Natural killer cell (primary cell): Measurements from ENCODE around the gene MEF2B. TPM values are rescaled to one million over a fixed set of nuclear protein-coding genes. Genes with fewer than 3 reads are reported as not detected.

Experiments
- ATAC-seq, 3 donors: fragments of 150-1000 bp in 2 of 3; fragments of 200-7000 bp in 1 of 3; cut with Tn5 transposase; 1 replicate in 1 of 3; 2 replicates in 2 of 3; pipeline ENCODE4 v1.10.0; 2021; ENCODE audit warnings: mild to moderate bottlenecking in 2 of 3, moderate library complexity in 2 of 3
- DNase-seq, 2 donors: peaks; one replicate each; pipeline versions ENCODE4 v3.0.0 to v3.0.0-alpha.2; 2013 to 2021; ENCODE audit warnings: mixed read lengths in 1 of 2
- H3K27ac ChIP-seq: one replicate; pipeline ENCODE4 v1.5.1; 2013; ENCODE audit warnings: mild to moderate bottlenecking, low read length
- H3K27me3 ChIP-seq: one replicate; pipeline ENCODE4 v1.6.1; 2013; ENCODE audit warnings: low read length; ENCODE audit not compliant: control insufficient read depth, insufficient read depth
- H3K36me3 ChIP-seq: one replicate; pipeline ENCODE4 v1.6.1; 2013; ENCODE audit warnings: low read length; ENCODE audit not compliant: control insufficient read depth, insufficient read depth
- H3K4me1 ChIP-seq: one replicate; pipeline ENCODE4 v1.6.1; 2013; ENCODE audit warnings: low read length; ENCODE audit not compliant: control insufficient read depth, insufficient read depth
- H3K4me3 ChIP-seq: one replicate; pipeline ENCODE4 v1.5.1; 2013; ENCODE audit warnings: low read length
- H3K9me3 ChIP-seq: one replicate; pipeline ENCODE4 v1.6.1; 2013; ENCODE audit warnings: low read length; ENCODE audit not compliant: control insufficient read depth, insufficient read depth
- H3K27ac Mint-ChIP-seq, 2 donors: one replicate each; pipeline ENCODE4 v1.8.0; 2022; ENCODE audit warnings: mild to moderate bottlenecking in 2 of 2, mixed read lengths in 2 of 2, moderate library complexity in 1 of 2
- H3K27me3 Mint-ChIP-seq, 2 donors: one replicate each; pipeline ENCODE4 v1.8.0; 2022; ENCODE audit warnings: low read depth in 2 of 2, mixed read lengths in 2 of 2
- H3K36me3 Mint-ChIP-seq: one replicate; pipeline ENCODE4 v1.8.0; 2022; ENCODE audit warnings: mixed read lengths
- H3K4me1 Mint-ChIP-seq, 2 donors: one replicate each; pipeline ENCODE4 v1.8.0; 2022; ENCODE audit warnings: mixed read lengths in 2 of 2
- H3K4me3 Mint-ChIP-seq: one replicate; pipeline ENCODE4 v1.8.0; 2022; ENCODE audit warnings: mild to moderate bottlenecking, moderate library complexity, mixed read lengths
- H3K9me3 Mint-ChIP-seq, 2 donors: one replicate each; pipeline ENCODE4 v1.8.0; 2022; ENCODE audit warnings: mixed read lengths in 2 of 2
- WGBS: methylation state at CpG from one replicate; pipeline ENCODE4 v1.1.7; 2013; ENCODE audit warnings: missing lambda C conversion rate; ENCODE audit not compliant: insufficient coverage; 5-methylcytosine and 5-hydroxymethylcytosine counted together
- intact Hi-C: fragments of 100-400 bp; cut with micrococcal nuclease; formaldehyde crosslinking; loops from one replicate; pipeline ENCODE4 v1.14.2; 2022
- total RNA-seq, 4 donors: library from RNA; stranded (reverse); fragments of 120-200 nt in 1 of 4; gene quantifications; one replicate each; pipeline versions ENCODE4 v1.2.3 to v1.2.4, GENCODE V29; 2013 to 2022
- TF ChIP-seq, protein P1 (sequence below): fragments of 200-600 bp; IDR thresholded peaks from one replicate; pipeline ENCODE4 v1.8.0; 2022; ENCODE audit warnings: antibody characterized with exemption

MEF2B gene
- total RNA-seq, 3 donors from 2014 or later (not counting 1 experiment from before 2014, with no cell fraction given), result 4.7 to 7.0 (median 5.6) TPM

DNA sequence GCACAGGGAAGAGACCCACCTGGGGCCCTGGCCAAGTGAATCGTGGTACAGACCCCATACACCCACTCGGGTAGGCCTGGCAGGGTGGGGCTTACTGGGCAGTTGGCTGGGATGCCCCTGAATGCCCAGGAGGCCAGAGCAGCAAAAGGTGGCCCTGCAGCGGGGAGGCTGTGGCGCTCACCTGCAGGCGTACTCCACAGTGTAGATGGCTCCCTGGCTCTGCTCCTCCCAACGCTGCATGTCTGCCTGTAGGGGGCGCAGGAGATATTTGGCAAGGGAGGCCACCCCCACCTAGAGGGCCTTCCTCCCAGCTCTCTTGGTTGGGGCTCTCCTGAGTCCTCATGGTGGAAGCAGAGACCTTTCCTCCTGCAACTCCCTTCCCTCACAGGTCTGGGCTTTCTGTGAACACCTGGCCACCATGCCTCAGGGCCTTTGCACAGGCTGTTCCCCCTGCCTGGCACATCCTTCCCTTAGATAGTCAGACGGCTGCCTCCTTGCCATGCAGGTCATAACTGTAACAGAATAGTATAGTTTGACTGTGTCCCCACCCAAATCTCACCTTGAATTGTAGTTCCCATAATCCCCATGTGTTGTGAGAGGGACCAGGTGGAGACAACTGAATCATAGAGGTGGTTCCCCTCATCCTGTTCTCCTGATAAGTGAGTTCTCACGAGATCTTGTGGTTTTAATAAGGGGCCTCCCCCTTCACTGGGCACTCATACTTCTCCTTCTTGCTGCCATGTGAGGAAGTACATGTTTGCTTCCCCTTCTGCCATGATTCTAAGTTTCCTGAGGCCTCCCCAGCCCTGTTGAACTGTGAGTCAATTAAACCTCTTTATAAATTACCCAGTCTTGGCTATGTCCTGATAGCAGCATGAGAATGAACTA is 16.0 kb upstream of the MEF2B start:
- WGBS, result 82% methylated on average over 8 of the region's 9 CpGs
- DNase-seq, result peak; percentile 36 to 81
- TF ChIP-seq, protein P1, sequence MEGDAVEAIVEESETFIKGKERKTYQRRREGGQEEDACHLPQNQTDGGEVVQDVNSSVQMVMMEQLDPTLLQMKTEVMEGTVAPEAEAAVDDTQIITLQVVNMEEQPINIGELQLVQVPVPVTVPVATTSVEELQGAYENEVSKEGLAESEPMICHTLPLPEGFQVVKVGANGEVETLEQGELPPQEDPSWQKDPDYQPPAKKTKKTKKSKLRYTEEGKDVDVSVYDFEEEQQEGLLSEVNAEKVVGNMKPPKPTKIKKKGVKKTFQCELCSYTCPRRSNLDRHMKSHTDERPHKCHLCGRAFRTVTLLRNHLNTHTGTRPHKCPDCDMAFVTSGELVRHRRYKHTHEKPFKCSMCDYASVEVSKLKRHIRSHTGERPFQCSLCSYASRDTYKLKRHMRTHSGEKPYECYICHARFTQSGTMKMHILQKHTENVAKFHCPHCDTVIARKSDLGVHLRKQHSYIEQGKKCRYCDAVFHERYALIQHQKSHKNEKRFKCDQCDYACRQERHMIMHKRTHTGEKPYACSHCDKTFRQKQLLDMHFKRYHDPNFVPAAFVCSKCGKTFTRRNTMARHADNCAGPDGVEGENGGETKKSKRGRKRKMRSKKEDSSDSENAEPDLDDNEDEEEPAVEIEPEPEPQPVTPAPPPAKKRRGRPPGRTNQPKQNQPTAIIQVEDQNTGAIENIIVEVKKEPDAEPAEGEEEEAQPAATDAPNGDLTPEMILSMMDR, result peak; percentile 63
- peaks cover 22% of the 10 kb centered on the region for H3K4me1 ChIP-seq
- peaks cover 26% of the 10 kb centered on the region for H3K36me3 ChIP-seq
- Mint-ChIP-seq H3K27ac (peak overlapping the region in 1 of 2 donors; percentile 23), H3K4me3 (no peak overlapping the region), H3K9me3 (no peaks in the 10 kb centered on the region), H3K4me1 (peaks cover 28 to 35% of the 10 kb centered on the region in 2 donors), H3K36me3 (peaks cover 5% of the 10 kb centered on the region), H3K27me3 (no peaks in the 10 kb centered on the region)
- intact Hi-C loops, result no loop called here
- no peaks in the 10 kb centered on the region for H3K9me3 ChIP-seq
- no peaks in the 10 kb centered on the region for H3K27me3 ChIP-seq
- H3K4me3 ChIP-seq, result no peak overlapping the region
- ATAC-seq, result peak; percentile 61 to 91 (median 83)
- no peak overlapping the region for H3K27ac ChIP-seq

DNA sequence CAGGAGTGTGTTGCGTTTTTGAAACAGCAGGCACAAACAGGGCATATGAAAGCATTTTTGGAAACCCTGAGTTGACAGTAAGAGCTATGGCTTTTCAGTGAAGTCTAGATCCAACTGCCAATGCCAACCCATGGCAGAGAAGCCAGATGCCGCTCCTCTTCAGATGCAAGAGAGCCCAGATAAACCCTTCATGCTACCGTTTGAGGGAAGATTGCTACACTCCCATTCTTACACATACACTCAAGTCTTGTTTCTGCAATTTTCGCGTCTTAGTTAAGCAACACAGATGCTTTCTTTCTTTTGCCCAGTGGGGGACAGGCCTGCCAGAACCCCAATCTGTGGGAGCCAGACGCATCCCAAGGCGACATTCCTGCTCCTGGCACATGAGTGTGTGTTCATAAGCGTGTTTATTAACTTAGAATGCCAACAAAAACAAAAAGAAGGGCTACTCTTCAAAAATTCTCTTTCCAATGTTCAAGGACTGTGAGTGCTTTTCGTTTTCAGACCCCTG is 11.5 kb upstream of the MEF2B start:
- no peaks in the 10 kb centered on the region for H3K27me3 Mint-ChIP-seq
- TF ChIP-seq, protein P1, result no peak
- Histone ChIP-seq H3K27me3 (no peaks in the 10 kb centered on the region), H3K36me3 (peaks cover 43% of the 10 kb centered on the region), H3K4me3 (no peak overlapping the region), H3K4me1 (peaks cover 10% of the 10 kb centered on the region), H3K9me3 (no peaks in the 10 kb centered on the region), H3K27ac (no peak overlapping the region)
- peaks cover 5% of the 10 kb centered on the region for H3K36me3 Mint-ChIP-seq
- intact Hi-C loops, result no loop called here
- no peak for ATAC-seq
- no peak overlapping the region for H3K4me3 Mint-ChIP-seq
- no peak overlapping the region for H3K27ac Mint-ChIP-seq
- H3K4me1 Mint-ChIP-seq, result peaks cover 7 to 19% of the 10 kb centered on the region in 2 donors
- no peak for DNase-seq
- no peaks in the 10 kb centered on the region for H3K9me3 Mint-ChIP-seq
- WGBS, result 97% methylated on average over 9 of the region's 9 CpGs

DNA sequence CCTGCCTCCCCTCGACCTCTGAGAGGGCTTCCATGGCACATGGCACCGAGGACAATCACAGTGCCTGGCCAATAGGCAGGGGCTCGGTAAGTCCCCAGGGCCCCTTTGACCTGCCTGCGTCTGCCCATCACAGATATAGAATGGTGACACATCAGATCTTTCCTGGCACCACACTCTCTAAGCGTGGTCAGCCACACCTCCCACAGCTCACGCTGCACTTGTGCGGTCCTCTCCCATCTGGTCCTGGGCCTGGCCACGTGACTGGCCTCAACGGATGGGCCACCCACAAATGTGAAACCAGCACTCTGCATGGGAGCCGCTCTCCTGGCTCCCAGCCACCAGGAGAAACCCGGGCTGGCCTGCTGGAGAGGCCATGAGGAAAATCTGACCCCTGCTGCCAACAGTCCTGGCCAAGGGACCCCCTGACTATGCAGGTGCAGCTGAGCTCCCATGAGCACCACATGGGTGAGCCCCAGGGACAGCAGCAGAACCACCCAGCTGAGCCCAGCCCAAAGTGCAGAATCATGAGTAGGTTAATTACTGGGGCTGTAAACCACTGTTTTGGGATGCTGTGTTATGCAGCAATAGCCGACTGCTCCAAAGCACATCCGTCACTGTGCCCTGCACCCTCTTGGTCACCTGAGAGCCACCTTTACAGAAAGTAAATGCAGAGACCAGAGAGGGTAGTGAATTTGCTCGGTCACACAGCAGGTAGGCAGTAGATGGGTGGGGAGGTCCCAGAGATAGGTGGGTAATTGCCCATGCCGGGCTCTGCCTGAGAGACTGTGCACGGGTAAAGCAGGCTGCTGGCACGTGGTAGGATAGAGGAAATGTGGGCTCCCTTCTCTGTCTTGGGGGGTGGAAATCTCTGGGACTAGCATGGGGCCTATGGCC is 9.7 kb upstream of the MEF2B start:
- TF ChIP-seq, protein P1, result no peak
- Histone ChIP-seq H3K27me3 (no peaks in the 10 kb centered on the region), H3K4me3 (no peak overlapping the region), H3K4me1 (peaks cover 14% of the 10 kb centered on the region), H3K27ac (no peak overlapping the region), H3K36me3 (peaks cover 38% of the 10 kb centered on the region), H3K9me3 (no peaks in the 10 kb centered on the region)
- ATAC-seq, result peak in 2 of 3 donors; percentile 23 to 24
- Mint-ChIP-seq H3K9me3 (no peaks in the 10 kb centered on the region), H3K4me1 (peaks cover 0 to 13% of the 10 kb centered on the region in 2 donors), H3K27me3 (no peaks in the 10 kb centered on the region), H3K4me3 (no peak overlapping the region), H3K27ac (no peak overlapping the region), H3K36me3 (peaks cover 5% of the 10 kb centered on the region)
- no peak for DNase-seq
- intact Hi-C loops, result no loop called here
- 72% methylated on average over 17 of the region's 17 CpGs for WGBS
